ENCODE results near the gene WASF1.
"Not testable (repeated sequence)": the region's sequence is repeated elsewhere in the genome, so short reads cannot be mapped to it uniquely, and the experiment has no call there.

The WASF1 gene

GRCh38 chr6:110137924-110138887 is 41.3 kb downstream of the WASF1 start:
- no peak for TF ChIP-seq CTCF (IDR thresholded peaks at IDR 0.05; ENCODE audit: low read length, missing control alignments)
- no peak overlapping the region for H3K4me3 ChIP-seq (replicated peaks; ENCODE audit: low read depth, low read length)
- DNase-seq (ENCODE audit: low read depth), result no peak

- no peak for TF ChIP-seq CTCF (IDR thresholded peaks at IDR 0.05; ENCODE audit: low read length, missing control alignments)
- no peak for DNase-seq (ENCODE audit: low read depth)
- H3K4me3 ChIP-seq (replicated peaks; ENCODE audit: low read depth, low read length), result no peak overlapping the region
Measured at GRCh38 chr6:110130362-110130761, 49.1 kb downstream of the WASF1 start.

GRCh38 chr6:110128418-110128817 is 51.1 kb downstream of the WASF1 start:
- no peak overlapping the region for H3K4me3 ChIP-seq (replicated peaks; ENCODE audit: low read depth, low read length)
- DNase-seq (ENCODE audit: low read depth), result no peak
- TF ChIP-seq CTCF (IDR thresholded peaks at IDR 0.05; ENCODE audit: low read length, missing control alignments), result no peak

GRCh38 chr6:110125361-110125760 is 54.1 kb downstream of the WASF1 start:
- TF ChIP-seq CTCF (IDR thresholded peaks at IDR 0.05; ENCODE audit: low read length, missing control alignments), result no peak
- no peak for DNase-seq (ENCODE audit: low read depth)
- no peak overlapping the region for H3K4me3 ChIP-seq (replicated peaks; ENCODE audit: low read depth, low read length)

- DNase-seq (ENCODE audit: low read depth); H3K4me3 ChIP-seq (replicated peaks; ENCODE audit: low read depth, low read length): not testable (repeated sequence)
Measured at GRCh38 chr6:110121655-110122054, 57.8 kb downstream of the WASF1 start.

- no peak for DNase-seq (ENCODE audit: low read depth)
- TF ChIP-seq CTCF (IDR thresholded peaks at IDR 0.05; ENCODE audit: low read length, missing control alignments), result no peak
- no peak overlapping the region for H3K4me3 ChIP-seq (replicated peaks; ENCODE audit: low read depth, low read length)
Measured at GRCh38 chr6:110116258-110116657, 63.2 kb downstream of the WASF1 start.

- no peak for TF ChIP-seq CTCF (IDR thresholded peaks at IDR 0.05; ENCODE audit: low read length, missing control alignments)
- no peak for DNase-seq (ENCODE audit: low read depth)
- H3K4me3 ChIP-seq (replicated peaks; ENCODE audit: low read depth, low read length), result no peak overlapping the region
Measured at GRCh38 chr6:110114004-110114403, 65.5 kb downstream of the WASF1 start.

All from fibroblast of pulmonary artery (primary cell).